CD14-positive monocyte (primary cell): Measurements from ENCODE around the gene IGF2. TPM values are rescaled to one million over a fixed set of nuclear protein-coding genes. Genes with fewer than 3 reads are reported as not detected.

Experiments
- DNase-seq, 3 donors: peaks; one replicate each; pipeline ENCODE4 v3.0.0-alpha.2; 2011 to 2022
- H2AFZ ChIP-seq: 2 replicates; pipeline ENCODE4 v1.6.0; 2012; ENCODE audit warnings: mild to moderate bottlenecking, low read depth, low read length, inconsistent platforms; ENCODE audit not compliant: insufficient read depth, poor library complexity, severe bottlenecking
- H3K27ac ChIP-seq, 2 donors: 1 replicate in 1 of 2; 2 replicates in 1 of 2; pipeline ENCODE4 v1.5.1; 2012 to 2013; ENCODE audit warnings: low read length in 2 of 2, control low read depth in 1 of 2, inconsistent platforms in 1 of 2, low read depth in 1 of 2, mild to moderate bottlenecking in 1 of 2
- H3K27me3 ChIP-seq, 2 donors: one replicate each; pipeline versions ENCODE4 v1.6.0 to v1.6.1; 2011 to 2013; ENCODE audit warnings: low read length in 2 of 2; ENCODE audit not compliant: control insufficient read depth in 2 of 2, insufficient read depth in 2 of 2
- H3K36me3 ChIP-seq, 2 donors: replicated peaks in 1 of 2; 1 replicate in 1 of 2; 2 replicates in 1 of 2; pipeline versions ENCODE4 v1.5.1 to v1.6.1; 2012 to 2013; ENCODE audit warnings: low read length in 2 of 2, control low read depth in 1 of 2, inconsistent platforms in 1 of 2, mild to moderate bottlenecking in 1 of 2; ENCODE audit not compliant: insufficient read depth in 2 of 2, control insufficient read depth in 1 of 2
- H3K4me1 ChIP-seq, 2 donors: 1 replicate in 1 of 2; 2 replicates in 1 of 2; pipeline versions ENCODE4 v1.5.1 to v1.6.1; 2012 to 2013; ENCODE audit warnings: low read length in 2 of 2, control low read depth in 1 of 2, inconsistent platforms in 1 of 2, mild to moderate bottlenecking in 1 of 2, moderate library complexity in 1 of 2; ENCODE audit not compliant: insufficient read depth in 2 of 2, control insufficient read depth in 1 of 2
- H3K4me2 ChIP-seq: replicated peaks from 2 replicates; pipeline ENCODE3; 2012; ENCODE audit warnings: low read length, moderate library complexity, mild to moderate bottlenecking; ENCODE audit not compliant: poor library complexity, severe bottlenecking; ENCODE audit errors: extremely low read depth
- H3K4me3 ChIP-seq, 3 experiments: fragments of 200-600 bp in 1 of 3; sonication (generic) in 1 of 3; replicated peaks in 1 of 3; 1 replicate in 2 of 3; 2 replicates in 1 of 3; pipeline ENCODE4 v1.5.1; 2011 to 2013; ENCODE audit warnings: low read length in 3 of 3, mild to moderate bottlenecking in 3 of 3, control low read depth in 2 of 3, low read depth in 2 of 3, inconsistent platforms in 1 of 3, moderate library complexity in 1 of 3
- H3K79me2 ChIP-seq: 2 replicates; pipeline ENCODE4 v1.6.0; 2012; ENCODE audit warnings: mild to moderate bottlenecking, control low read depth, inconsistent platforms, low read length, moderate library complexity; ENCODE audit not compliant: insufficient read depth
- H3K9ac ChIP-seq: 2 replicates; pipeline ENCODE4 v1.6.0; 2017; ENCODE audit warnings: low read length, mild to moderate bottlenecking; ENCODE audit not compliant: insufficient read depth, poor library complexity, severe bottlenecking
- H3K9me3 ChIP-seq, 2 donors: replicated peaks in 1 of 2; 1 replicate in 1 of 2; 2 replicates in 1 of 2; pipeline versions ENCODE4 v1.5.1 to v1.6.1; 2012 to 2013; ENCODE audit warnings: low read length in 2 of 2, control low read depth in 1 of 2; ENCODE audit not compliant: control insufficient read depth in 1 of 2, insufficient read depth in 1 of 2
- H4K20me1 ChIP-seq: 2 replicates; pipeline ENCODE4 v1.6.0; 2012; ENCODE audit warnings: mild to moderate bottlenecking, low read length, control low read depth, moderate library complexity; ENCODE audit not compliant: insufficient read depth
- H3K27ac Mint-ChIP-seq, 7 donors: one replicate each; pipeline ENCODE4 v1.8.0; 2020; ENCODE audit warnings: mild to moderate bottlenecking in 7 of 7, mixed read lengths in 7 of 7, moderate library complexity in 6 of 7, inconsistent platforms in 2 of 7
- H3K27me3 Mint-ChIP-seq, 3 donors: one replicate each; pipeline ENCODE4 v1.8.0; 2021 to 2022; ENCODE audit warnings: low read depth in 3 of 3, mild to moderate bottlenecking in 3 of 3, mixed read lengths in 3 of 3, moderate library complexity in 3 of 3, inconsistent platforms in 1 of 3
- H3K36me3 Mint-ChIP-seq, 2 donors: one replicate each; pipeline ENCODE4 v1.8.0; 2020; ENCODE audit warnings: mixed read lengths in 2 of 2, inconsistent platforms in 1 of 2, mild to moderate bottlenecking in 1 of 2
- H3K4me1 Mint-ChIP-seq: one replicate; pipeline ENCODE4 v1.8.0; 2020; ENCODE audit warnings: mild to moderate bottlenecking, mixed read lengths
- H3K4me3 Mint-ChIP-seq, 2 donors: one replicate each; pipeline ENCODE4 v1.8.0; 2020; ENCODE audit warnings: mild to moderate bottlenecking in 2 of 2, mixed read lengths in 2 of 2, moderate library complexity in 1 of 2
- H3K9me3 Mint-ChIP-seq, 7 donors: one replicate each; pipeline ENCODE4 v1.8.0; 2020 to 2022; ENCODE audit warnings: mixed read lengths in 7 of 7, mild to moderate bottlenecking in 6 of 7, moderate library complexity in 6 of 7, inconsistent platforms in 2 of 7
- WGBS: methylation state at CpG from one replicate; pipeline ENCODE4 v1.1.5; 2013; ENCODE audit warnings: missing lambda C conversion rate; ENCODE audit not compliant: insufficient coverage; 5-methylcytosine and 5-hydroxymethylcytosine counted together
- intact Hi-C, 2 donors: fragments of 100-400 bp; cut with micrococcal nuclease; formaldehyde crosslinking; loops; one replicate each; pipeline versions ENCODE4 v1.15.0 to v1.15.1; 2023
- polyA plus RNA-seq, 3 donors: library from polyadenylated mRNA; depleted of rRNA in 1 of 3; unstranded in 2 of 3; stranded (reverse) in 1 of 3; fragments of 300-500 nt in 2 of 3; fragments of >200 nt in 1 of 3; fragmentation: Illumina TruSeq in 2 of 3; gene quantifications; 1 replicate in 2 of 3; 2 replicates in 1 of 3; pipeline ENCODE4 v1.2.3, GENCODE V29; 2012 to 2021
- TF ChIP-seq, protein P1 (sequence below): fragments of 200-600 bp; IDR thresholded peaks from one replicate; pipeline ENCODE4 v1.8.0; 2022; ENCODE audit warnings: antibody characterized with exemption, mild to moderate bottlenecking

The IGF2 gene
- polyA plus RNA-seq, 3 donors, result not detected

DNA sequence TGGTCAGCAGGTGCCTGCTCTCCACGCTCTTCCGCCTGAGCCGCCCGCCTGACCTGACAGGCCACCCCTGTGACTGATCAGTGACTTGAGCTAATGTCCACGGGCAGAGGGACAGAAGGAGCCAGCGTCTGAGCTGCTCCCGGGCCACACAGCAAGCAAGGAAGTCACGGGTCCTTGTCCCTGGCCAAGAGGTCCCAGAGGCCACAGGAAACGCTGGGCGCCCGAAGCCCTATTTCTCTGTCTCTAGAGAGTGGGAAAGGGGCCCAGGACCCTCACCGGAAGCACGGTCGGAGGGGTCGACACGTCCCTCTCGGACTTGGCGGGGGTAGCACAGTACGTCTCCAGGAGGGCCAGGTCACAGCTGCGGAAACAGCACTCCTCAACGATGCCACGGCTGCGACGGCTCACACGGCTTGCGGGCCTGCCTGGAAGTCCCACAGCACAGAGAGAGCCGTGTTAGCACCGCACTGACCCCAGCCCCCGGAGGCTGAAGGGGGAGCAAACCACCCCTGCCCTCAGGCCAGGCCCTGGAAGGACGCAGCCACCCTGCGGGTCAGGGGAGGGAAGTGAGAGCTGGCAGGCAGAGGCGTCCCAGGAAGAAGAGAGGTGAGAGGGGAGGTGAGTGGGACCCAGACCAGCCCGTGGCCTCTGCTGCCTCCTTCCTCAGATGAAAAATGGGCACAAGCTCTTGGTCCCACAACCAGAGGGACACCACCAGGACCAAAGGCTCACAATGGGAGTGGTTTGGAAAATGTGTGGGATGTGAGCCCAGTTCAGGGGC lies 5.8 kb downstream of the IGF2 start:
- Histone ChIP-seq H4K20me1 (no peaks in the 10 kb centered on the region), H3K9ac (no peak overlapping the region), H3K4me3 (no peak overlapping the region), H3K4me1 (no peaks in the 10 kb centered on the region), H3K27me3 (peaks cover 11 to 46% of the 10 kb centered on the region in 2 donors), H3K9me3 (peaks cover 0 to 12% of the 10 kb centered on the region in 2 donors), H3K4me2 (no peak overlapping the region), H3K27ac (no peak overlapping the region), H3K36me3 (no peaks in the 10 kb centered on the region), H3K79me2 (no peaks in the 10 kb centered on the region), H2AFZ (no peak overlapping the region)
- Mint-ChIP-seq H3K27me3 (peaks cover 51 to 75% (median 62%) of the 10 kb centered on the region in 3 donors), H3K4me3 (peak overlapping the region in 1 of 2 donors; percentile 59), H3K9me3 (peaks cover 0 to 14% (median 7%) of the 10 kb centered on the region in 7 donors), H3K27ac (no peak overlapping the region), H3K4me1 (peaks cover 4% of the 10 kb centered on the region), H3K36me3 (no peaks in the 10 kb centered on the region)
- TF ChIP-seq, protein P1, sequence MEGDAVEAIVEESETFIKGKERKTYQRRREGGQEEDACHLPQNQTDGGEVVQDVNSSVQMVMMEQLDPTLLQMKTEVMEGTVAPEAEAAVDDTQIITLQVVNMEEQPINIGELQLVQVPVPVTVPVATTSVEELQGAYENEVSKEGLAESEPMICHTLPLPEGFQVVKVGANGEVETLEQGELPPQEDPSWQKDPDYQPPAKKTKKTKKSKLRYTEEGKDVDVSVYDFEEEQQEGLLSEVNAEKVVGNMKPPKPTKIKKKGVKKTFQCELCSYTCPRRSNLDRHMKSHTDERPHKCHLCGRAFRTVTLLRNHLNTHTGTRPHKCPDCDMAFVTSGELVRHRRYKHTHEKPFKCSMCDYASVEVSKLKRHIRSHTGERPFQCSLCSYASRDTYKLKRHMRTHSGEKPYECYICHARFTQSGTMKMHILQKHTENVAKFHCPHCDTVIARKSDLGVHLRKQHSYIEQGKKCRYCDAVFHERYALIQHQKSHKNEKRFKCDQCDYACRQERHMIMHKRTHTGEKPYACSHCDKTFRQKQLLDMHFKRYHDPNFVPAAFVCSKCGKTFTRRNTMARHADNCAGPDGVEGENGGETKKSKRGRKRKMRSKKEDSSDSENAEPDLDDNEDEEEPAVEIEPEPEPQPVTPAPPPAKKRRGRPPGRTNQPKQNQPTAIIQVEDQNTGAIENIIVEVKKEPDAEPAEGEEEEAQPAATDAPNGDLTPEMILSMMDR, result no peak
- no peak for DNase-seq
- WGBS, result 64% methylated on average over 29 of the region's 33 CpGs
- intact Hi-C loops, result no loop called here

DNA sequence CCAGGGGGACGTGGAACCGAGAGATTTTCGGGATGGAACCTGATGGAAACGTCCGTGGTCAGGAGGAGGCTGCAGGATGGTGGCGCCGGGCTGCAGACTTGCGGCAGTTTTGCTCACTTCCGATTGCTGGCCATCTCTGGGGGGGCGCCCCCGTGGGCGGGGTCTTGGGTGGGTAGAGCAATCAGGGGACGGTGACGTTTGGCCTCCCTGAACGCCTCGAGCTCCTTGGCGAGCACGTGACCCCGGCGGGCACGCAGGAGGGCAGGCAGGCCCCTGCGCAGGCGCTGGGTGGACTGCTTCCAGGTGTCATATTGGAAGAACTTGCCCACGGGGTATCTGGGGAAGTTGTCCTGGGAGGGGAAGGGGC lies 6.3 kb downstream of the IGF2 start:
- peaks cover 2% of the 10 kb centered on the region for H3K4me1 Mint-ChIP-seq
- no peak overlapping the region for H3K4me2 ChIP-seq
- H3K27ac Mint-ChIP-seq, result no peak overlapping the region

More for the DNA sequence above, 6.3 kb downstream of the IGF2 start:
- H3K79me2 ChIP-seq, result no peaks in the 10 kb centered on the region
- no peak overlapping the region for H3K27ac ChIP-seq
- no peak overlapping the region for H2AFZ ChIP-seq
- Mint-ChIP-seq H3K36me3 (no peaks in the 10 kb centered on the region), H3K9me3 (peaks cover 0 to 14% (median 7%) of the 10 kb centered on the region in 7 donors), H3K27me3 (peaks cover 49 to 70% (median 58%) of the 10 kb centered on the region in 3 donors), H3K4me3 (peak overlapping the region in 1 of 2 donors; percentile 59)
- H3K4me3 ChIP-seq, result no peak overlapping the region
- intact Hi-C loops, result no loop called here
- 54% methylated on average over 24 of the region's 24 CpGs for WGBS
- TF ChIP-seq, protein P1, result no peak
- H3K9ac ChIP-seq, result no peak overlapping the region
- peaks cover 8 to 41% of the 10 kb centered on the region in 2 donors for H3K27me3 ChIP-seq
- H3K9me3 ChIP-seq, result peaks cover 0 to 12% of the 10 kb centered on the region in 2 donors
- no peaks in the 10 kb centered on the region for H4K20me1 ChIP-seq
- no peaks in the 10 kb centered on the region for H3K4me1 ChIP-seq
- no peak for DNase-seq
- no peaks in the 10 kb centered on the region for H3K36me3 ChIP-seq
